Mammary epithelial cell (primary cell): Measurements from ENCODE around the gene USP26.

Experiments used
- CTCF ChIP-seq, 2 donors: IDR thresholded peaks in 1 of 2; conservative IDR thresholded peaks in 1 of 2; 2 replicates each; pipeline ENCODE4 v1.5.1; 2011 to 2012; ENCODE audit warnings: inconsistent platforms in 2 of 2, low read length in 2 of 2, mild to moderate bottlenecking in 2 of 2, control low read depth in 1 of 2, low read depth in 1 of 2; ENCODE audit not compliant: insufficient read depth in 1 of 2; ENCODE audit errors: extremely low read depth in 1 of 2
- EZH2 ChIP-seq: IDR thresholded peaks from 2 replicates; pipeline ENCODE4 v1.6.1; 2012; ENCODE audit warnings: low read length, inconsistent platforms, borderline replicate concordance

DNA sequence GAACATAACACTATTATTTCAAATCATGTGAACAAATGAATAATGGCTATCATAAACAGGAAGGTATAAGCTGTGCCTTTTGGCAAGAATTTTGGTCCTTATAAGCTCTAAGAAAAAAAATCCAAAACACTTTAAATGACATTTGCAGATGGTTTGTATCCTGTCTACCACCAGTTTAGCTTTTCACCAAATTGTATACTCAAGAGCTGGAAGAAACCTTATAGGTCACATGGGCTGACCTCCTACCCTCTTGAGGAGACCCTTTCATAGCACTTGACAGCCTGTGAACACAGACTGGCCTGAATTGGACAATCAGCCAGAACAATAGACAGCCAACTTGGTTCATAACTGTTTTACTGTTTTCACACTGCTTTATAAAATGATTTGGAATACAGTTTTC is 24.3 kb downstream of the USP26 start:
- TF ChIP-seq CTCF (conservative IDR thresholded peaks at IDR 0.05 in 1 of 2, IDR thresholded peaks at IDR 0.05 in 1 of 2; ENCODE audit: extremely low read depth in 1 of 2, insufficient read depth in 1 of 2, low read depth in 1 of 2, low read length in 2 of 2) (no peak), EZH2 (no peak)
